ENCODE measurements around the gene PHF12. TPM values are rescaled to one million over a fixed set of nuclear protein-coding genes. Genes with fewer than 3 reads are reported as not detected.

Gene PHF12
- total RNA-seq = 26.7 and 33.3 TPM in 2 replicates

DNA sequence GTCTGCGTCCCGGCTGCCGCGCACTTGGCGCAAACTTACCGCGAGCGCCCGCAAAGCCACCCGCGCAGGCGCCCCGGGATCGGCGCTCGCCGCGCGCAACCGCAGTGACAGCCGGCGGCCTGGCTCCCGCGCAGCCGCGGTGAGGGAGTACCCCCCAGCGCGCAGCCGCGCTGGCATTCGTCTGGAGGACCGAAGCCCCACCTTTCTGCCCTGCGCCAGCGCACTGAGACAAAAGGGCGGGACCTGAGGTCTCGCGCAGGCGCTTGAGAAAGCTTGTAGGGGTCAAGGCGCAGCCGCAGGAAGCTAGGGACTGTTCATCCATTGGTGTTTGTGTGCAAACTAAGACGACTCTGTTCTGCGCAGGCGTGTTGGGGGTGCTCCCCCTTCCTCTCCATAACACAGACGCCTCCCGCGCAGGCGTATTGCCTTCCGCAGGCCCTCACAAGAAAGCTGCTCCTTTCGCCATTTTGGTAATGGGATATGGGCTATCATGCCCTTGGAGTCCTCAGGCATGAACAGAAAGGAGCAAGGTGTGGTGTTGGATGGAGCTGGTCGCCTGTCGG lies at the start of gene PHF12:
TSS of gene PHF12 (minus strand) at position 91 of the 563 bp plus-strand sequence. CDS start 558 bp downstream, outside the sequence.

DNA sequence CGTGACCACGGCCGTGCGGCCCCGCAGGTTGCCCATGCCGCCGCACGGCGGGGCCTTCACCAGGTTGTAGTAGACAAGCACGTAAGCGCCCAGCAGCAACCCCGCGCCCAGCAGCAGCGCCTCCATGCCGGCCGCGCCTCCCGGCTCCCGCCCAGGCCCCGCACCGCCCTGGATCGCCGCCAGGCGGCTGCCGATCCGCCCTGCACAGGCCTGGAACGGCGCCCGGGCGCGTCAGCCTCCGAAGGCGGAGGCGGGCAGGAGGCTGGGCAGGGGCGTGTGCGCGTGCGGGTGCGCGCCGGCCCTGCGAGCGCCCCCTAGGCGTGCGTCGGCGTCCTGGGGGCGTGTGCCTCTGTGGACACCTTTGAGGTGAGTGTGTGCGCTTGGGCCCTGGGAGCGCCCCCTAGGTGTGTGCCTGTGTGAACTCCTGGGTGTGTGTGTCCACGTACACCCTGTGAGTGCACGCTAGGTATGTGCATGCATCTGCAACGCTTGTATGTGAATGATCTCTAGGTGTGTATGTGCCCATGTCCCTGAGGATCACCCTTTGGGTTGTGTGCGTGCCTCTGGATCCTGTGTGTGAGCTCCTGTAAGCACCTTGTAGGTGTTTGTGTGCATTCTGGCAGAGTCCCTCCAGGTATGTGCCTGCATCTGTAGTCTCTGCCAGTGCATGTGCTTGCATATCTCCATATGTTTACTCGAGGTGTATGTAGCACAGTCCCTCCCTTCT lies 48.3 kb downstream of the PHF12 start, which contains the start of gene DHRS13:
TSS of gene DHRS13 (minus strand) at position 261 of the 727 bp plus-strand sequence. CDS start at position 126, 135 bp downstream.

DNA sequence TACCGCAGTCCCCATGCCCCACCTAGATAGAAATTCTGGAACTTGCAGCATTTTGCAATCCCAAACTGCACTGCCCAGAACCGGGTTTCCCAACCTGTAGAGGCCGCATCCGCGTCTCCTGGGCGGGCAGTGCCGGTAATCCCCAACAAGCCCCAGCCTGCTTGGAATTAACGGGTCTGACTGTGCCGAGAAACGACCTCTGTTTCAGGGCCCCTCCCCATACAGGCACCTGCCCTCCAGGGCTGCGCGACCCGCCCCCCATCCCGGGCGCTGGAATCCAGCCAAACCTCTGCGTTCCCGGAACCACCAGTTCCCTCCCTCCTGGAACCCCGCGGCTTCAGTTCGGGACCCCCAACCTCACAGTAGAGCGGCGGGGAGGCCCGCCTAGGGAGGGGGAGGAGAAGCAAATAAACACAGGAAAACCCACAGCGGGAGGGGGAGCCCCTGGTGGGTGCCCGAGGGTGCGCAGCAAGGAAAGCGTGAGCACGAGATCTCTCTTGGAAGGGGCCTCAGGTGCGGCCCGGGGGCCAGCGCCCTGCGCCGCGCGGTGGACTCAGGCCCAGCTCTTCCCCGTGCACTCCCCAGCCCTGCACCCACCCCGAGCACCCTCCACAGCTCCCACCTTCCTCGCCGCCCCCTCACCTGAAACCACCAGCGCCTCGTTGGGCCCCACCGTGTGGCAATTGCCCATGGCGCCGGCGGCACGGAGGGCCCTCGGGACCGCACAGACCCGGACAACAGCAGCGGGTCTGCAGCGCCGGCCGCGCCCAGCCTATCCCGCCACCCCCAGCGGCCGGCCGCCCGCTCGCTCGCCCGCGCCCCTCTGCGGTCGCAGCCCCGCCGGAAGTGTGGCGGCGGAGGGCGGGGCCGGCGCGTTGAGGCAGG lies 54.2 kb downstream of the PHF12 start, which contains the start of gene FLOT2:
TSS of gene FLOT2 (minus strand) at position 850 of the 885 bp plus-strand sequence. CDS start at position 691, 159 bp downstream.

Other genes with a start within 250 kb of the PHF12 start
- gene PROCA1, start 239.6 kb downstream of the PHF12 start, total RNA-seq = 1.0 and 1.6 TPM in 2 replicates
- 293 and 306 TPM in 2 replicates for gene RAB34, start 233.7 kb downstream of the PHF12 start, total RNA-seq
- gene RPL23A, start 231.5 kb downstream of the PHF12 start, total RNA-seq = 447 and 480 TPM in 2 replicates
- gene TLCD1, start 225.3 kb downstream of the PHF12 start, total RNA-seq = 9.1 and 9.6 TPM in 2 replicates
- 2.8 and 3.7 TPM in 2 replicates for gene NEK8, start 222.7 kb downstream of the PHF12 start, total RNA-seq
- 61.3 and 86.8 TPM in 2 replicates for gene TRAF4, start 207.5 kb downstream of the PHF12 start, total RNA-seq
- gene FAM222B, start 108.7 kb downstream of the PHF12 start, total RNA-seq = 23.0 and 30.2 TPM in 2 replicates
- 71.6 and 117 TPM in 2 replicates for gene ERAL1, start 96.5 kb downstream of the PHF12 start, total RNA-seq
- 73.0 and 85.8 TPM in 2 replicates for gene FLOT2, start 53.8 kb downstream of the PHF12 start, total RNA-seq
- gene DHRS13, start 48.4 kb downstream of the PHF12 start, total RNA-seq = 6.8 and 8.2 TPM in 2 replicates
- not detected in 2 replicates for gene SEZ6, start 54.5 kb upstream of the PHF12 start, total RNA-seq
- 1.0 TPM in 1 of 2 replicates, not detected in the other for gene PIPOX, start 91.6 kb upstream of the PHF12 start, total RNA-seq
- 11.7 and 37.3 TPM in 2 replicates for gene MYO18A, start 228.9 kb upstream of the PHF12 start, total RNA-seq

All from mesangial cell (primary cell).